ENCODE data around the gene TUBB8B.
"Not testable (repeated sequence)": the region's sequence is repeated elsewhere in the genome, so short reads cannot be mapped to it uniquely, and the experiment has no call there.

The TUBB8B gene

GRCh38 chr18:89124-89523 is 39.7 kb upstream of the TUBB8B start:
- no CpG with 5 or more reads among the region's 6 CpGs for WGBS, 2 donors (ENCODE audit: extremely low coverage in 2 of 2, insufficient read length in 2 of 2, insufficient replicate concordance in 1 of 2)

GRCh38 chr18:84801-85200 is 35.4 kb upstream of the TUBB8B start:
- H3K14ac ChIP-seq (ENCODE audit: low read length); H2BK15ac ChIP-seq (ENCODE audit: low read length); H2BK5ac ChIP-seq (ENCODE audit: low read length); H3K27ac ChIP-seq (replicated peaks; ENCODE audit: low read length); H2BK120ac ChIP-seq (ENCODE audit: low read depth, low read length); H3K9ac ChIP-seq (ENCODE audit: low read depth, low read length, poor library complexity); H3K36me3 ChIP-seq (replicated peaks in 1 of 2; ENCODE audit: control insufficient read depth in 2 of 2, insufficient read depth in 2 of 2, low read length in 2 of 2); H3K27me3 ChIP-seq (ENCODE audit: control insufficient read depth in 3 of 3, insufficient read depth in 3 of 3, low read depth in 1 of 3, low read length in 3 of 3); H3K18ac ChIP-seq (ENCODE audit: low read length); H4K91ac ChIP-seq (ENCODE audit: low read depth, low read length, poor library complexity); H3K23ac ChIP-seq (ENCODE audit: low read depth, low read length, poor library complexity); H2BK12ac ChIP-seq (ENCODE audit: low read length); H3K4me2 ChIP-seq (ENCODE audit: insufficient read depth, low read length, poor library complexity, severe bottlenecking); DNase-seq (ENCODE audit: low spot score); H3K79me1 ChIP-seq (ENCODE audit: low read depth, low read length); H2AFZ ChIP-seq (ENCODE audit: low read length); H3K9me3 ChIP-seq (replicated peaks in 1 of 2; ENCODE audit: control insufficient read depth in 2 of 2, insufficient read depth in 1 of 2, low read depth in 1 of 2, low read length in 2 of 2); H3K4me1 ChIP-seq (ENCODE audit: control insufficient read depth in 2 of 2, insufficient read depth in 1 of 2, low read depth in 1 of 2, low read length in 2 of 2); H4K8ac ChIP-seq (ENCODE audit: low read depth, low read length); H3K4ac ChIP-seq (ENCODE audit: low read length); H2AK5ac ChIP-seq (ENCODE audit: low read depth, low read length): not testable (repeated sequence)
- peak overlapping the region in 1 of 2 donors; percentile 41 for H3K4me3 ChIP-seq (ENCODE audit: low read length in 2 of 2)
- WGBS, 2 donors (ENCODE audit: extremely low coverage in 2 of 2, insufficient read length in 2 of 2, insufficient replicate concordance in 1 of 2), result no CpG with 5 or more reads among the region's 12 CpGs

More at GRCh38 chr18:89124-89523, 39.7 kb upstream of the TUBB8B start:
- not testable (repeated sequence) for H4K91ac ChIP-seq (ENCODE audit: low read depth, low read length, poor library complexity); H2BK120ac ChIP-seq (ENCODE audit: low read depth, low read length); H3K14ac ChIP-seq (ENCODE audit: low read length); H3K27ac ChIP-seq (replicated peaks; ENCODE audit: low read length); H3K4me2 ChIP-seq (ENCODE audit: insufficient read depth, low read length, poor library complexity, severe bottlenecking); H3K9me3 ChIP-seq (replicated peaks in 1 of 2; ENCODE audit: control insufficient read depth in 2 of 2, insufficient read depth in 1 of 2, low read depth in 1 of 2, low read length in 2 of 2); H2AFZ ChIP-seq (ENCODE audit: low read length); DNase-seq (ENCODE audit: low spot score); H3K23ac ChIP-seq (ENCODE audit: low read depth, low read length, poor library complexity); H2BK5ac ChIP-seq (ENCODE audit: low read length); H2AK5ac ChIP-seq (ENCODE audit: low read depth, low read length); H3K4me1 ChIP-seq (ENCODE audit: control insufficient read depth in 2 of 2, insufficient read depth in 1 of 2, low read depth in 1 of 2, low read length in 2 of 2); H4K8ac ChIP-seq (ENCODE audit: low read depth, low read length); H2BK12ac ChIP-seq (ENCODE audit: low read length); H3K36me3 ChIP-seq (replicated peaks in 1 of 2; ENCODE audit: control insufficient read depth in 2 of 2, insufficient read depth in 2 of 2, low read length in 2 of 2); H3K4ac ChIP-seq (ENCODE audit: low read length); H3K18ac ChIP-seq (ENCODE audit: low read length); H3K79me1 ChIP-seq (ENCODE audit: low read depth, low read length); H3K27me3 ChIP-seq (ENCODE audit: control insufficient read depth in 3 of 3, insufficient read depth in 3 of 3, low read depth in 1 of 3, low read length in 3 of 3); H2BK15ac ChIP-seq (ENCODE audit: low read length); H3K9ac ChIP-seq (ENCODE audit: low read depth, low read length, poor library complexity); H3K4me3 ChIP-seq (ENCODE audit: low read length in 2 of 2)

GRCh38 chr18:82626-83209 is 33.3 kb upstream of the TUBB8B start:
- H3K4me1 ChIP-seq (ENCODE audit: control insufficient read depth in 2 of 2, insufficient read depth in 1 of 2, low read depth in 1 of 2, low read length in 2 of 2); H3K27me3 ChIP-seq (ENCODE audit: control insufficient read depth in 3 of 3, insufficient read depth in 3 of 3, low read depth in 1 of 3, low read length in 3 of 3); H2BK12ac ChIP-seq (ENCODE audit: low read length); H3K4me2 ChIP-seq (ENCODE audit: insufficient read depth, low read length, poor library complexity, severe bottlenecking); H3K27ac ChIP-seq (replicated peaks; ENCODE audit: low read length); H2BK120ac ChIP-seq (ENCODE audit: low read depth, low read length); H4K8ac ChIP-seq (ENCODE audit: low read depth, low read length); H3K9me3 ChIP-seq (replicated peaks in 1 of 2; ENCODE audit: control insufficient read depth in 2 of 2, insufficient read depth in 1 of 2, low read depth in 1 of 2, low read length in 2 of 2); H3K14ac ChIP-seq (ENCODE audit: low read length); H3K79me1 ChIP-seq (ENCODE audit: low read depth, low read length); H3K23ac ChIP-seq (ENCODE audit: low read depth, low read length, poor library complexity); H3K36me3 ChIP-seq (replicated peaks in 1 of 2; ENCODE audit: control insufficient read depth in 2 of 2, insufficient read depth in 2 of 2, low read length in 2 of 2); H2BK15ac ChIP-seq (ENCODE audit: low read length); H3K9ac ChIP-seq (ENCODE audit: low read depth, low read length, poor library complexity); H3K4me3 ChIP-seq (ENCODE audit: low read length in 2 of 2); H2BK5ac ChIP-seq (ENCODE audit: low read length); H2AFZ ChIP-seq (ENCODE audit: low read length); DNase-seq (ENCODE audit: low spot score); H3K4ac ChIP-seq (ENCODE audit: low read length); H2AK5ac ChIP-seq (ENCODE audit: low read depth, low read length); H3K18ac ChIP-seq (ENCODE audit: low read length); H4K91ac ChIP-seq (ENCODE audit: low read depth, low read length, poor library complexity): not testable (repeated sequence)
- no CpG with 5 or more reads among the region's 11 CpGs for WGBS, 2 donors (ENCODE audit: extremely low coverage in 2 of 2, insufficient read length in 2 of 2, insufficient replicate concordance in 1 of 2)

GRCh38 chr18:80881-81280 is 31.5 kb upstream of the TUBB8B start:
- not testable (repeated sequence) for H2BK5ac ChIP-seq (ENCODE audit: low read length)

More at GRCh38 chr18:80881-81280, 31.5 kb upstream of the TUBB8B start:
- not testable (repeated sequence) for H3K4me1 ChIP-seq (ENCODE audit: control insufficient read depth in 2 of 2, insufficient read depth in 1 of 2, low read depth in 1 of 2, low read length in 2 of 2); H3K27ac ChIP-seq (replicated peaks; ENCODE audit: low read length); H4K8ac ChIP-seq (ENCODE audit: low read depth, low read length); H3K4me2 ChIP-seq (ENCODE audit: insufficient read depth, low read length, poor library complexity, severe bottlenecking); H2BK120ac ChIP-seq (ENCODE audit: low read depth, low read length); H4K91ac ChIP-seq (ENCODE audit: low read depth, low read length, poor library complexity); H3K23ac ChIP-seq (ENCODE audit: low read depth, low read length, poor library complexity); H2AFZ ChIP-seq (ENCODE audit: low read length); DNase-seq (ENCODE audit: low spot score); H2BK15ac ChIP-seq (ENCODE audit: low read length); H3K18ac ChIP-seq (ENCODE audit: low read length); H3K27me3 ChIP-seq (ENCODE audit: control insufficient read depth in 3 of 3, insufficient read depth in 3 of 3, low read depth in 1 of 3, low read length in 3 of 3); H3K4ac ChIP-seq (ENCODE audit: low read length); H2AK5ac ChIP-seq (ENCODE audit: low read depth, low read length); H3K14ac ChIP-seq (ENCODE audit: low read length); H3K79me1 ChIP-seq (ENCODE audit: low read depth, low read length); H3K9ac ChIP-seq (ENCODE audit: low read depth, low read length, poor library complexity); H2BK12ac ChIP-seq (ENCODE audit: low read length); H3K4me3 ChIP-seq (ENCODE audit: low read length in 2 of 2); H3K36me3 ChIP-seq (replicated peaks in 1 of 2; ENCODE audit: control insufficient read depth in 2 of 2, insufficient read depth in 2 of 2, low read length in 2 of 2); H3K9me3 ChIP-seq (replicated peaks in 1 of 2; ENCODE audit: control insufficient read depth in 2 of 2, insufficient read depth in 1 of 2, low read depth in 1 of 2, low read length in 2 of 2)
- no CpG with 5 or more reads among the region's 2 CpGs for WGBS, 2 donors (ENCODE audit: extremely low coverage in 2 of 2, insufficient read length in 2 of 2, insufficient replicate concordance in 1 of 2)

Data from neuronal stem cell (in vitro differentiated cells).